Measurements from ENCODE around the gene AOPEP.

- no peak for TF ChIP-seq POLR2A (IDR thresholded peaks at IDR 0.05)
- TF ChIP-seq CTCF (IDR thresholded peaks at IDR 0.05) = no peak
Measured at GRCh38 chr9:95096807-95097206, 370.3 kb downstream of the AOPEP start.
